Smooth muscle cell of the brain vasculature (primary cell): ENCODE results near the gene TCEAL6.
"Not testable (repeated sequence)": the region's sequence is repeated elsewhere in the genome, so short reads cannot be mapped to it uniquely, and the experiment has no call there.

ENCODE experiments used
- DNase-seq: peaks from one replicate; pipeline ENCODE4 v3.0.0-alpha.2; 2012; ENCODE audit warnings: low read depth, low spot score

TCEAL6 gene

GRCh38 chrX:102142274-102142673, at the start of gene TCEAL6:
TCEAL6 (minus strand) TSS chrX:102142481.
- DNase-seq = not testable (repeated sequence)

- DNase-seq = no peak
Observed at GRCh38 chrX:102185967-102186720, 43.9 kb upstream of the TCEAL6 start.

- no peak for DNase-seq
Observed at GRCh38 chrX:102155806-102156179, 13.5 kb upstream of the TCEAL6 start, which contains the start of gene BEX5. BEX5 (minus strand) TSS chrX:102155977; CDS start chrX:102154265, 1,712 bp downstream.

- DNase-seq = no peak
Observed at GRCh38 chrX:102154900-102155805, 12.9 kb upstream of the TCEAL6 start.

GRCh38 chrX:102154218-102154860, 12.1 kb upstream of the TCEAL6 start:
- no peak for DNase-seq

GRCh38 chrX:102141631-102142030, 650 bp downstream of the TCEAL6 start:
- not testable (repeated sequence) for DNase-seq

GRCh38 chrX:102140876-102141275, 1.4 kb downstream of the TCEAL6 start:
- not testable (repeated sequence) for DNase-seq

GRCh38 chrX:102138064-102138463, 4.2 kb downstream of the TCEAL6 start:
- no peak for DNase-seq

- DNase-seq = no peak
Observed at GRCh38 chrX:102129473-102129872, 12.8 kb downstream of the TCEAL6 start.

GRCh38 chrX:102126863-102127262, 15.4 kb downstream of the TCEAL6 start:
- DNase-seq = no peak

GRCh38 chrX:102126080-102126818, 16.0 kb downstream of the TCEAL6 start:
- DNase-seq = not testable (repeated sequence)

- not testable (repeated sequence) for DNase-seq
Observed at GRCh38 chrX:102125436-102125835, 16.8 kb downstream of the TCEAL6 start, which contains the start of gene TCEAL2. TCEAL2 (plus strand) TSS chrX:102125679; CDS start chrX:102126831, 1,152 bp downstream.

- not testable (repeated sequence) for DNase-seq
Observed at GRCh38 chrX:102125014-102125413, 17.3 kb downstream of the TCEAL6 start.

GRCh38 chrX:102115748-102116147, 26.5 kb downstream of the TCEAL6 start:
- no peak for DNase-seq

- DNase-seq = no peak
Observed at GRCh38 chrX:102113367-102113766, 28.9 kb downstream of the TCEAL6 start.
